GM12865 (cell line): Measurements from ENCODE around the gene CCT8L2.
"Not testable (repeated sequence)": the region's sequence is repeated elsewhere in the genome, so short reads cannot be mapped to it uniquely, and the experiment has no call there.

ENCODE experiments used
- DNase-seq: peaks from one replicate; pipeline ENCODE4 v3.0.0; 2010; ENCODE audit warnings: low read depth
- H3K4me3 ChIP-seq: 2 replicates; pipeline ENCODE4 v1.5.1; 2011; ENCODE audit warnings: mild to moderate bottlenecking, low read depth, low read length, control low read depth
- CTCF ChIP-seq: IDR thresholded peaks from 2 replicates; pipeline ENCODE4 v1.5.1; 2011; ENCODE audit warnings: low read length, control low read depth, low read depth, inconsistent platforms; ENCODE audit not compliant: insufficient read depth; ENCODE audit errors: missing control alignments

Gene CCT8L2

GRCh38 chr22:16563555-16564520 is 28.8 kb downstream of the CCT8L2 start:
- H3K4me3 ChIP-seq: no peak overlapping the region
- no peak for DNase-seq
- TF ChIP-seq CTCF: no peak

- no peak for TF ChIP-seq CTCF
- no peak for DNase-seq
- no peak overlapping the region for H3K4me3 ChIP-seq
Measured at GRCh38 chr22:16562711-16563554, 29.7 kb downstream of the CCT8L2 start.

- H3K4me3 ChIP-seq, DNase-seq: not testable (repeated sequence)
Measured at GRCh38 chr22:16561093-16561658, 31.4 kb downstream of the CCT8L2 start.

GRCh38 chr22:16560651-16561050 is 32.0 kb downstream of the CCT8L2 start:
- H3K4me3 ChIP-seq: not testable (repeated sequence)

GRCh38 chr22:16559996-16560395 is 32.6 kb downstream of the CCT8L2 start:
- not testable (repeated sequence) for DNase-seq, H3K4me3 ChIP-seq

More at GRCh38 chr22:16560651-16561050, 32.0 kb downstream of the CCT8L2 start:
- DNase-seq: not testable (repeated sequence)

- no peak overlapping the region for H3K4me3 ChIP-seq
- no peak for DNase-seq
- no peak for TF ChIP-seq CTCF
Measured at GRCh38 chr22:16559056-16559955, 33.3 kb downstream of the CCT8L2 start.

- DNase-seq, H3K4me3 ChIP-seq: not testable (repeated sequence)
Measured at GRCh38 chr22:16558376-16558945, 34.1 kb downstream of the CCT8L2 start.

GRCh38 chr22:16557511-16557910 is 35.1 kb downstream of the CCT8L2 start:
- DNase-seq, H3K4me3 ChIP-seq: not testable (repeated sequence)

GRCh38 chr22:16555077-16555994 is 37.3 kb downstream of the CCT8L2 start:
- not testable (repeated sequence) for DNase-seq, H3K4me3 ChIP-seq

- DNase-seq, H3K4me3 ChIP-seq: not testable (repeated sequence)
Measured at GRCh38 chr22:16543310-16543709, 49.3 kb downstream of the CCT8L2 start.
